ENCODE data around the gene PEX14. TPM values are rescaled to one million over a fixed set of nuclear protein-coding genes. Genes with fewer than 3 reads are reported as not detected.
A peak's percentile ranks its signal among the peaks of the same experiment; 100 is the strongest.
"Not testable (repeated sequence)": the region's sequence is repeated elsewhere in the genome, so short reads cannot be mapped to it uniquely, and the experiment has no call there.

Gene PEX14
- polyA plus RNA-seq, 1 donor (not counting 4 experiments of a cell fraction or from before 2014, with no cell fraction given) = 8.4 TPM

DNA sequence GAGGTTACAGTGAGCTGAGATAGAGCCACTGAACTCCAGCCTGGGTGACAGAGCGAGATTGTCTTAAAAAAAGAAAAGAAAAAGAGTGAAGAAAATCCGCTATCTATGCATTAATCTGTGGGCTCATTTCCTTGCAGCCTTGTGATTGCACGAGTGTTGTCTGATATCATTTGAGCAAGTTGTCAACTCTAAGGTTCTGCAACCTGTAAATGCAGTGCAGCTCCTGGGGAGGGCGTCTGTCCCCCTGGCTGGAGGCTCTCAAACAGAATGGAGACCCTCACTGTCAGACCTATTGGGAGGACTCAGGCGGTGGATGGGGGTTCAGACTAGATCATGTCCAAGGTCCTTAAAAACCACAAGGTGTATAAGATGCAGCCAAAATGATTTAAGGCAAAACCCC lies 18.7 kb upstream of the PEX14 start:
- no peak for TF ChIP-seq EZH2 (IDR thresholded peaks at IDR 0.05; ENCODE audit: low read length)
- TF ChIP-seq, protein P1, sequence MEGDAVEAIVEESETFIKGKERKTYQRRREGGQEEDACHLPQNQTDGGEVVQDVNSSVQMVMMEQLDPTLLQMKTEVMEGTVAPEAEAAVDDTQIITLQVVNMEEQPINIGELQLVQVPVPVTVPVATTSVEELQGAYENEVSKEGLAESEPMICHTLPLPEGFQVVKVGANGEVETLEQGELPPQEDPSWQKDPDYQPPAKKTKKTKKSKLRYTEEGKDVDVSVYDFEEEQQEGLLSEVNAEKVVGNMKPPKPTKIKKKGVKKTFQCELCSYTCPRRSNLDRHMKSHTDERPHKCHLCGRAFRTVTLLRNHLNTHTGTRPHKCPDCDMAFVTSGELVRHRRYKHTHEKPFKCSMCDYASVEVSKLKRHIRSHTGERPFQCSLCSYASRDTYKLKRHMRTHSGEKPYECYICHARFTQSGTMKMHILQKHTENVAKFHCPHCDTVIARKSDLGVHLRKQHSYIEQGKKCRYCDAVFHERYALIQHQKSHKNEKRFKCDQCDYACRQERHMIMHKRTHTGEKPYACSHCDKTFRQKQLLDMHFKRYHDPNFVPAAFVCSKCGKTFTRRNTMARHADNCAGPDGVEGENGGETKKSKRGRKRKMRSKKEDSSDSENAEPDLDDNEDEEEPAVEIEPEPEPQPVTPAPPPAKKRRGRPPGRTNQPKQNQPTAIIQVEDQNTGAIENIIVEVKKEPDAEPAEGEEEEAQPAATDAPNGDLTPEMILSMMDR (optimal IDR thresholded peaks at IDR 0.05 in 1 of 3, IDR thresholded peaks at IDR 0.05 in 1 of 3, conservative IDR thresholded peaks at IDR 0.05 in 1 of 3; ENCODE audit: extremely low read depth in 1 of 3, insufficient read depth in 2 of 3, low read length in 3 of 3) = peak; percentile 15 to 28 (median 27)
- peak overlapping the region; percentile 77 for H3K27ac ChIP-seq (ENCODE audit: control insufficient read depth, insufficient read depth, low read length)
- no peaks in the 10 kb centered on the region for H3K9me1 ChIP-seq (ENCODE audit: control insufficient read depth, extremely low read depth, insufficient read depth, low read length)
- DNase-seq (ENCODE audit: low read depth, low spot score) (no peak), FAIRE-seq (no peak)
- no peak overlapping the region for H3K4me3 ChIP-seq (ENCODE audit: control insufficient read depth in 2 of 3, extremely low read depth in 1 of 3, insufficient read depth in 2 of 3, low read depth in 1 of 3, low read length in 3 of 3)
- no peak overlapping the region for H2AFZ ChIP-seq (ENCODE audit: control insufficient read depth, low read length)
- no peak overlapping the region for H3K4me2 ChIP-seq (ENCODE audit: control insufficient read depth, extremely low read depth, insufficient read depth, low read depth, low read length)
- H3K27me3 ChIP-seq (ENCODE audit: control insufficient read depth, extremely low read depth, insufficient read depth, low read length) = no peaks in the 10 kb centered on the region
- H3K4me1 ChIP-seq (ENCODE audit: control insufficient read depth, extremely low read depth, insufficient read depth, low read length) = peaks cover 46% of the 10 kb centered on the region
- no peak overlapping the region for H3K9ac ChIP-seq (ENCODE audit: control insufficient read depth, extremely low read depth, insufficient read depth, low read length)
- peaks cover 2% of the 10 kb centered on the region for H4K20me1 ChIP-seq (ENCODE audit: control insufficient read depth, extremely low read depth, insufficient read depth, low read length)
- no peaks in the 10 kb centered on the region for H3K79me2 ChIP-seq (ENCODE audit: control insufficient read depth, insufficient read depth, low read length)
- dilution Hi-C loops (cut with MboI; ENCODE audit: extremely low pct_ligation_motif_present, low sequenced_read_pairs) = no loop called here
- H3K36me3 ChIP-seq (ENCODE audit: control insufficient read depth in 2 of 2, extremely low read depth in 1 of 2, insufficient read depth in 2 of 2, low read length in 2 of 2) = no peaks in the 10 kb centered on the region
- no peaks in the 10 kb centered on the region for H3K9me3 ChIP-seq (ENCODE audit: control insufficient read depth, low read depth, low read length)

DNA sequence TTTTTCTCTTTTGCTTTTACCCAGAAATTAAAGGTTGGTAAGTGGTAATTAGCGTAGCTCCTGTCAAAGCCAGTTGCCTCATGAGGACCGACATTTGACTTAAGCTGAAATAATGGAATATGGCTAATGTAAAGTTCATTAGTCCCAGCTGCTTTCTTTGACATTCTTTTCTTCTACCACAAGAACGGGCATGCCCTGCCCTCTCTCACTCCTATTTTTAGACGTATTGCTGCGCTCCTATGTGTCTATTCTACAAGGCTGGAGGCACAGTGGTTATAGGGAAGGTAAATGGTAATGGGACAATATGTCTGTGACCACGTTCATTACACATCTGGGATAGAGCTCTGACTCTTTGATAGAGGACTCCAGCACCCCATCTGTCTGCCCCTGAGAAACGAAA lies 18.1 kb upstream of the PEX14 start:
- Histone ChIP-seq H3K79me2 (ENCODE audit: control insufficient read depth, insufficient read depth, low read length) (no peaks in the 10 kb centered on the region), H3K36me3 (ENCODE audit: control insufficient read depth in 2 of 2, extremely low read depth in 1 of 2, insufficient read depth in 2 of 2, low read length in 2 of 2) (peaks cover 3 to 4% of the 10 kb centered on the region in 2 experiments), H4K20me1 (ENCODE audit: control insufficient read depth, extremely low read depth, insufficient read depth, low read length) (peaks cover 2% of the 10 kb centered on the region), H3K9me3 (ENCODE audit: control insufficient read depth, low read depth, low read length) (no peaks in the 10 kb centered on the region), H3K9me1 (ENCODE audit: control insufficient read depth, extremely low read depth, insufficient read depth, low read length) (no peaks in the 10 kb centered on the region), H3K4me3 (ENCODE audit: control insufficient read depth in 2 of 3, extremely low read depth in 1 of 3, insufficient read depth in 2 of 3, low read depth in 1 of 3, low read length in 3 of 3) (no peak overlapping the region), H2AFZ (ENCODE audit: control insufficient read depth, low read length) (no peak overlapping the region), H3K4me2 (ENCODE audit: control insufficient read depth, extremely low read depth, insufficient read depth, low read depth, low read length) (peak overlapping the region; percentile 68), H3K9ac (ENCODE audit: control insufficient read depth, extremely low read depth, insufficient read depth, low read length) (peak overlapping the region; percentile 65), H3K27me3 (ENCODE audit: control insufficient read depth, extremely low read depth, insufficient read depth, low read length) (no peaks in the 10 kb centered on the region), H3K4me1 (ENCODE audit: control insufficient read depth, extremely low read depth, insufficient read depth, low read length) (peaks cover 40% of the 10 kb centered on the region), H3K27ac (ENCODE audit: control insufficient read depth, insufficient read depth, low read length) (peak overlapping the region; percentile 77)
- DNase-seq (ENCODE audit: low read depth, low spot score) (no peak), FAIRE-seq (peak; percentile 84)
- TF ChIP-seq, protein P1 (optimal IDR thresholded peaks at IDR 0.05 in 1 of 3, IDR thresholded peaks at IDR 0.05 in 1 of 3, conservative IDR thresholded peaks at IDR 0.05 in 1 of 3; ENCODE audit: extremely low read depth in 1 of 3, insufficient read depth in 2 of 3, low read length in 3 of 3) = no peak
- TF ChIP-seq EZH2 (IDR thresholded peaks at IDR 0.05; ENCODE audit: low read length) = no peak
- dilution Hi-C loops (cut with MboI; ENCODE audit: extremely low pct_ligation_motif_present, low sequenced_read_pairs) = no loop called here

DNA sequence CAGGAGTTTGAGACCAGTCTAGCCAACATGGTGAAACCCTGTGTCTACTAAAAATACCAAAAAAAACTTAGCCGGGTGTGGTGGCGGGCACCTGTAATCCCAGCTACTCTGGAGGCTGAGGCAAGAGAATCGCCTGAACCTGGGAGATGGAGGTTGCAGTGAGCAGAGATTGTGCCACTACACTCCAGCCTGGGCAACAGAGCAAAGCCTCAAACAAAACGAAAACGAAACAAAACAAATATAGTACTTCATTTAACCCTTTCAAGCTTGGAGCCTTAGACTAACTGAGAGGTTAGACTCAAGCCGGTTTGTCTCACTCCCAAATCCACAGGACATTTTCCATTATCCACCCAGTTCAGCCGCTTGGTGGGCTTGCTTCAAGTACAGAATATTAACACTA lies 17.3 kb upstream of the PEX14 start:
- H3K36me3 ChIP-seq (ENCODE audit: control insufficient read depth in 2 of 2, extremely low read depth in 1 of 2, insufficient read depth in 2 of 2, low read length in 2 of 2); H3K27me3 ChIP-seq (ENCODE audit: control insufficient read depth, extremely low read depth, insufficient read depth, low read length); H4K20me1 ChIP-seq (ENCODE audit: control insufficient read depth, extremely low read depth, insufficient read depth, low read length); H3K79me2 ChIP-seq (ENCODE audit: control insufficient read depth, insufficient read depth, low read length); H3K9me3 ChIP-seq (ENCODE audit: control insufficient read depth, low read depth, low read length); H2AFZ ChIP-seq (ENCODE audit: control insufficient read depth, low read length); DNase-seq (ENCODE audit: low read depth, low spot score); H3K9me1 ChIP-seq (ENCODE audit: control insufficient read depth, extremely low read depth, insufficient read depth, low read length); FAIRE-seq; dilution Hi-C loops (cut with MboI; ENCODE audit: extremely low pct_ligation_motif_present, low sequenced_read_pairs): not testable (repeated sequence)
- H3K9ac ChIP-seq (ENCODE audit: control insufficient read depth, extremely low read depth, insufficient read depth, low read length) = peak overlapping the region; percentile 65
- H3K27ac ChIP-seq (ENCODE audit: control insufficient read depth, insufficient read depth, low read length) = peak overlapping the region; percentile 77
- peaks cover 37% of the 10 kb centered on the region for H3K4me1 ChIP-seq (ENCODE audit: control insufficient read depth, extremely low read depth, insufficient read depth, low read length)
- H3K4me2 ChIP-seq (ENCODE audit: control insufficient read depth, extremely low read depth, insufficient read depth, low read depth, low read length) = peak overlapping the region; percentile 68
- H3K4me3 ChIP-seq (ENCODE audit: control insufficient read depth in 2 of 3, extremely low read depth in 1 of 3, insufficient read depth in 2 of 3, low read depth in 1 of 3, low read length in 3 of 3) = peak overlapping the region in 2 of 3 experiments; percentile 4 to 21

Data from keratinocyte (primary cell).